HEK293T (cell line): Measurements from ENCODE around the gene SPIRE1.

ENCODE experiments used
- SP1 ChIP-seq: fragments of 450-650 bp; IDR thresholded peaks from 2 replicates; pipeline ENCODE4 v1.6.1; 2017
- TARDBP ChIP-seq: fragments of 450-650 bp; IDR thresholded peaks from 2 replicates; pipeline ENCODE4 v1.6.1; 2016

GRCh38 chr18:12608301-12608700 is 49.6 kb downstream of the SPIRE1 start:
- no peak for TF ChIP-seq SP1
- TF ChIP-seq TARDBP = no peak
